ENCODE measurements around the gene UQCRQ.

The UQCRQ gene

GRCh38 chr5:132866342-132867045 is at the start of gene UQCRQ, which contains the start of gene GDF9:
Gene UQCRQ (plus strand): TSS chr5:132866642. CDS start chr5:132866882, 240 bp downstream.
Gene GDF9 (minus strand): TSS chr5:132866469. CDS start chr5:132864533, 1,936 bp downstream.
- peaks cover 15 to 25% of the 10 kb centered on the region in 2 donors for H3K36me3 ChIP-seq (ENCODE audit: control insufficient read depth in 1 of 2, insufficient read depth in 2 of 2, low read length in 2 of 2)
- no peaks in the 10 kb centered on the region for H3K27me3 ChIP-seq (ENCODE audit: control insufficient read depth in 1 of 2, insufficient read depth in 2 of 2, low read length in 2 of 2)
- peak within 1 kb of the TSS; percentile 98 to 100 for H3K9ac ChIP-seq (ENCODE audit: low read depth in 1 of 2, low read length in 2 of 2)
- H3K27ac ChIP-seq (ENCODE audit: low read depth, low read length) = peak within 1 kb of the TSS; percentile 93
- H3K9me3 ChIP-seq (ENCODE audit: control insufficient read depth in 1 of 2, low read length in 2 of 2) = no peaks in the 10 kb centered on the region
- peak within 1 kb of the TSS; percentile 90 to 94 for H3K4me3 ChIP-seq (ENCODE audit: low read depth in 1 of 2, low read length in 2 of 2)
- H3K4me1 ChIP-seq (ENCODE audit: control insufficient read depth in 1 of 2, insufficient read depth in 2 of 2, low read length in 2 of 2) = peaks cover 17 to 19% of the 10 kb centered on the region in 2 donors

GRCh38 chr5:132817011-132817410 is 49.4 kb upstream of the UQCRQ start:
- peaks cover 0 to 5% of the 10 kb centered on the region in 2 donors for H3K27me3 ChIP-seq (ENCODE audit: control insufficient read depth in 1 of 2, insufficient read depth in 2 of 2, low read length in 2 of 2)
- H3K9ac ChIP-seq (ENCODE audit: low read depth in 1 of 2, low read length in 2 of 2) = no peak overlapping the region

DNA sequence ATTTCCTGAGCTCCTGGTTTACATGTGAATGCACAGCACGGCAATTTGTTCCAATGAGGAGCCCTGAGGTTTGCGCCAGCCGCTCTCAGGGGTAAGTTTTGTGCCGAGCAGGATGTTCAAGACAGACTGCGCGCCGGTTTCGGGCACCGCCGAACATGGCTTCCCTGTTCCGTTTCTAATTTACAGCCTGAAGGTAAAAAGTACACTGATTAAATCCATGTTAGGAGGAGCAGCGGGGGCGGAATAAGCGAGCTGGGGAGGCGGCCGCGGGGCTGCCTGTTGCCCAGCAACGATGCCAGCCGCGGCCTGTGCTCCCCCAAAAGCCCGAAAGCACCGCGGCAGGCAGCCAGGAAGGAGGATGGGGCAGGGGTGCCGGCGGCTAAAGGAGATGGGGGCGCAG is 47.0 kb upstream of the UQCRQ start:
- Histone ChIP-seq H3K4me1 (ENCODE audit: control insufficient read depth in 1 of 2, insufficient read depth in 2 of 2, low read length in 2 of 2) (peaks cover 12 to 41% of the 10 kb centered on the region in 2 donors), H3K36me3 (ENCODE audit: control insufficient read depth in 1 of 2, insufficient read depth in 2 of 2, low read length in 2 of 2) (peaks cover 0 to 8% of the 10 kb centered on the region in 2 donors), H3K9ac (ENCODE audit: low read depth in 1 of 2, low read length in 2 of 2) (peak overlapping the region; percentile 43 to 67), H3K9me3 (ENCODE audit: control insufficient read depth in 1 of 2, low read length in 2 of 2) (no peaks in the 10 kb centered on the region), H3K27ac (ENCODE audit: low read depth, low read length) (peak overlapping the region; percentile 76), H3K4me3 (ENCODE audit: low read depth in 1 of 2, low read length in 2 of 2) (peak overlapping the region; percentile 34 to 58), H3K27me3 (ENCODE audit: control insufficient read depth in 1 of 2, insufficient read depth in 2 of 2, low read length in 2 of 2) (no peaks in the 10 kb centered on the region)

More at GRCh38 chr5:132817011-132817410, 49.4 kb upstream of the UQCRQ start:
- Histone ChIP-seq H3K9me3 (ENCODE audit: control insufficient read depth in 1 of 2, low read length in 2 of 2) (no peaks in the 10 kb centered on the region), H3K4me1 (ENCODE audit: control insufficient read depth in 1 of 2, insufficient read depth in 2 of 2, low read length in 2 of 2) (peaks cover 12 to 49% of the 10 kb centered on the region in 2 donors), H3K36me3 (ENCODE audit: control insufficient read depth in 1 of 2, insufficient read depth in 2 of 2, low read length in 2 of 2) (no peaks in the 10 kb centered on the region), H3K4me3 (ENCODE audit: low read depth in 1 of 2, low read length in 2 of 2) (no peak overlapping the region), H3K27ac (ENCODE audit: low read depth, low read length) (no peak overlapping the region)

DNA sequence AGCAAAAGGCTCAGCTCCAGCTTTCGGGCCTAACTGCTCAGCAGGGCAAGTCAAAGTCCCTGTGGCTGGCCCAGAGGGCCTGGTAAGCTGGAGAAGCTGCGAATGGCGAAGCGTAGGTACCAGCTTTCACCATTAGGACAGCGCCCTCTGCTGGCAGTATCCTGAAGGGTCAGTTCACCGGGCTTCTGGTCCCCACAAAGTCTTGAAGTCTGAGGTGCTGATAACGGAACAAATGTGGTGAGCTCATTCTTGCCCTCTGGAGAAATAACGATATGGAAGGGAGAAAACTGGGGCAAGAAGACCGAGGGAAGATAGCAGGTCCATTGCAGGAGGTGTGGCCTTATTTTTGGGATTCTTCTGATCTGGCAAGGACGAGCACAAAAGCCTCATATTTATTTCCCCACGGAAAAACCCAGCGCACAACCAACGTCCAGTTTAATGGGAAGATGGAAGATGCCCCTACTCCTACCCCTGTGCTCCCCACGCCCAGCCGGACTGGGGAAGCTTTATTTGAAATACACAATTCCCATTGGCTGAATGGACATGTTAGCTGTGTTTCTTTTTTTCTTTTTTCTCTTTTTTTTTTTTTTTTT is 46.2 kb upstream of the UQCRQ start:
- H3K36me3 ChIP-seq (ENCODE audit: control insufficient read depth in 1 of 2, insufficient read depth in 2 of 2, low read length in 2 of 2) = peaks cover 4 to 8% of the 10 kb centered on the region in 2 donors
- peaks cover 12 to 35% of the 10 kb centered on the region in 2 donors for H3K4me1 ChIP-seq (ENCODE audit: control insufficient read depth in 1 of 2, insufficient read depth in 2 of 2, low read length in 2 of 2)
- H3K9ac ChIP-seq (ENCODE audit: low read depth in 1 of 2, low read length in 2 of 2) = peak overlapping the region in 1 of 2 donors; percentile 67
- H3K27me3 ChIP-seq (ENCODE audit: control insufficient read depth in 1 of 2, insufficient read depth in 2 of 2, low read length in 2 of 2) = no peaks in the 10 kb centered on the region
- no peak overlapping the region for H3K27ac ChIP-seq (ENCODE audit: low read depth, low read length)
- H3K9me3 ChIP-seq (ENCODE audit: control insufficient read depth in 1 of 2, low read length in 2 of 2) = no peaks in the 10 kb centered on the region
- H3K4me3 ChIP-seq (ENCODE audit: low read depth in 1 of 2, low read length in 2 of 2) = peak overlapping the region; percentile 34 to 58

DNA sequence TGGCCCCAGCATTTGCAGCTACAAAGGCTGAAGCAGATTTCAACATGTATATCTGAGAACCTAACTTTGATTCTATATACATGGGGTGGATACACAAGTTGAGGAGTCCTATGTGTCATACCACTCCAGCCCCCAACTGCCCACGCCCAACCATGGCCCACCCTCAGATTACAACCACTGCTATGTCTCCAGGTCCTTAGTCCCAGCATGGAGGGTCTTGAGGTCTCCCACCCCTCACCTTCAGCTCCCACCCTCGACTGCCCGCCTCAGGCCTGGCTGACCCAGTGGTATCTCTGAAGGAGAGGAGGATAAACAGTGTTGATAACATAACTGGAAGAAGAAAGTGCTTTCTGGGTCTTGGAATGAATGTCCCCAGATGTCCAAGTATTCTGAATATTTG is 45.1 kb upstream of the UQCRQ start:
- no peak overlapping the region for H3K27ac ChIP-seq (ENCODE audit: low read depth, low read length)
- no peaks in the 10 kb centered on the region for H3K27me3 ChIP-seq (ENCODE audit: control insufficient read depth in 1 of 2, insufficient read depth in 2 of 2, low read length in 2 of 2)
- peaks cover 4 to 8% of the 10 kb centered on the region in 2 donors for H3K36me3 ChIP-seq (ENCODE audit: control insufficient read depth in 1 of 2, insufficient read depth in 2 of 2, low read length in 2 of 2)
- H3K4me1 ChIP-seq (ENCODE audit: control insufficient read depth in 1 of 2, insufficient read depth in 2 of 2, low read length in 2 of 2) = peaks cover 12 to 32% of the 10 kb centered on the region in 2 donors
- no peaks in the 10 kb centered on the region for H3K9me3 ChIP-seq (ENCODE audit: control insufficient read depth in 1 of 2, low read length in 2 of 2)
- H3K4me3 ChIP-seq (ENCODE audit: low read depth in 1 of 2, low read length in 2 of 2) = no peak overlapping the region
- no peak overlapping the region for H3K9ac ChIP-seq (ENCODE audit: low read depth in 1 of 2, low read length in 2 of 2)

DNA sequence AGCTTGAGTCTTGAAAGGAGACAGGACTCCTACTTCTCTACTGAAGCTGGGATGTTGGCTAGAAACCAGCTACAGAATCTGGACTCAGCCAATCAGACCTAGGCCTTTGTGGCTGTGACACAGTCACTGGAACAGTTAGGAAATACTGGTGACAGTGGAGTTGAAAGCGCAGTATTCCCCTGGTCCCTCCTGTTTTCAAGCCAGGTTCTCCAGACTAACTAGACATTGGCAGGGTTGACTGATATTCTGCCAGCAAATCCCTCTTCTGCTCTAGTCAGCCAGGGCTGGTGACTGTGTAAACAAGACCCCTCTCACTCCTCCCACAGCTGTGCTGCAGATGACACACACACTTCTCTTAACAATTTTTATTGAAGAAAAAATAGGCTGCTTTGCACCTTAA is 44.7 kb upstream of the UQCRQ start:
- H3K9ac ChIP-seq (ENCODE audit: low read depth in 1 of 2, low read length in 2 of 2) = no peak overlapping the region

GRCh38 chr5:132822650-132823480 is 43.6 kb upstream of the UQCRQ start:
- H3K27ac ChIP-seq (ENCODE audit: low read depth, low read length) = no peak overlapping the region
- peaks cover 7 to 17% of the 10 kb centered on the region in 2 donors for H3K4me1 ChIP-seq (ENCODE audit: control insufficient read depth in 1 of 2, insufficient read depth in 2 of 2, low read length in 2 of 2)
- peaks cover 0 to 3% of the 10 kb centered on the region in 2 donors for H3K27me3 ChIP-seq (ENCODE audit: control insufficient read depth in 1 of 2, insufficient read depth in 2 of 2, low read length in 2 of 2)
- no peak overlapping the region for H3K4me3 ChIP-seq (ENCODE audit: low read depth in 1 of 2, low read length in 2 of 2)
- H3K9me3 ChIP-seq (ENCODE audit: control insufficient read depth in 1 of 2, low read length in 2 of 2) = no peaks in the 10 kb centered on the region
- peaks cover 4 to 8% of the 10 kb centered on the region in 2 donors for H3K36me3 ChIP-seq (ENCODE audit: control insufficient read depth in 1 of 2, insufficient read depth in 2 of 2, low read length in 2 of 2)
- H3K9ac ChIP-seq (ENCODE audit: low read depth in 1 of 2, low read length in 2 of 2) = peak overlapping the region in 1 of 2 donors; percentile 32

More for the DNA sequence above, 44.7 kb upstream of the UQCRQ start:
- H3K4me3 ChIP-seq (ENCODE audit: low read depth in 1 of 2, low read length in 2 of 2) = no peak overlapping the region
- H3K27ac ChIP-seq (ENCODE audit: low read depth, low read length) = no peak overlapping the region
- peaks cover 0 to under 1% of the 10 kb centered on the region in 2 donors for H3K27me3 ChIP-seq (ENCODE audit: control insufficient read depth in 1 of 2, insufficient read depth in 2 of 2, low read length in 2 of 2)
- no peaks in the 10 kb centered on the region for H3K9me3 ChIP-seq (ENCODE audit: control insufficient read depth in 1 of 2, low read length in 2 of 2)
- peaks cover 4 to 8% of the 10 kb centered on the region in 2 donors for H3K36me3 ChIP-seq (ENCODE audit: control insufficient read depth in 1 of 2, insufficient read depth in 2 of 2, low read length in 2 of 2)
- H3K4me1 ChIP-seq (ENCODE audit: control insufficient read depth in 1 of 2, insufficient read depth in 2 of 2, low read length in 2 of 2) = peaks cover 12 to 28% of the 10 kb centered on the region in 2 donors

GRCh38 chr5:132823481-132824050 is 42.9 kb upstream of the UQCRQ start:
- H3K9ac ChIP-seq (ENCODE audit: low read depth in 1 of 2, low read length in 2 of 2) = no peak overlapping the region
- H3K27me3 ChIP-seq (ENCODE audit: control insufficient read depth in 1 of 2, insufficient read depth in 2 of 2, low read length in 2 of 2) = peaks cover 0 to 3% of the 10 kb centered on the region in 2 donors
- H3K4me1 ChIP-seq (ENCODE audit: control insufficient read depth in 1 of 2, insufficient read depth in 2 of 2, low read length in 2 of 2) = peaks cover 6 to 16% of the 10 kb centered on the region in 2 donors
- no peak overlapping the region for H3K27ac ChIP-seq (ENCODE audit: low read depth, low read length)
- H3K4me3 ChIP-seq (ENCODE audit: low read depth in 1 of 2, low read length in 2 of 2) = no peak overlapping the region
- H3K36me3 ChIP-seq (ENCODE audit: control insufficient read depth in 1 of 2, insufficient read depth in 2 of 2, low read length in 2 of 2) = peaks cover 4 to 8% of the 10 kb centered on the region in 2 donors
- no peaks in the 10 kb centered on the region for H3K9me3 ChIP-seq (ENCODE audit: control insufficient read depth in 1 of 2, low read length in 2 of 2)

DNA sequence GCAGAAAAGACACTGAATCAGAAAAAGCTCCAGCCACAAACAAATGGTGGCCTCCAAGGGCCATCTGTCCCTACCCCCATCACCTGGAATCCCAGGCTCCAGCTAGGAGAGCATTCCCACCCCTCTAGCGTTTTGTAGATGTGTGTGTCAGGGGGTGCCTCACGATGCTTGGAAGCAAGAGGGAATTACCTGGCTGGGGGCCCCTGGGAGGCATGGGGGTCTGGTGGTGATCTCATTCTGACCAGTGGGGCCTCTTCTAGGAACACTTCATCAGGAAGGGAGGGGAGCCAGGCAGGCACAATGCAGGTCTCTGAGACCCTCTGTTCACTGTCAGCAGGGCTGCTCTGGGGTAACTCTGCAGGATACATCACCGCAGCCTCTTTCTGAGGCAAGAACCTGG is 42.0 kb upstream of the UQCRQ start:
- Histone ChIP-seq H3K4me1 (ENCODE audit: control insufficient read depth in 1 of 2, insufficient read depth in 2 of 2, low read length in 2 of 2) (peaks cover 10 to 21% of the 10 kb centered on the region in 2 donors), H3K4me3 (ENCODE audit: low read depth in 1 of 2, low read length in 2 of 2) (no peak overlapping the region), H3K27ac (ENCODE audit: low read depth, low read length) (no peak overlapping the region), H3K36me3 (ENCODE audit: control insufficient read depth in 1 of 2, insufficient read depth in 2 of 2, low read length in 2 of 2) (peaks cover 4 to 8% of the 10 kb centered on the region in 2 donors), H3K9ac (ENCODE audit: low read depth in 1 of 2, low read length in 2 of 2) (no peak overlapping the region), H3K27me3 (ENCODE audit: control insufficient read depth in 1 of 2, insufficient read depth in 2 of 2, low read length in 2 of 2) (peaks cover 0 to 4% of the 10 kb centered on the region in 2 donors), H3K9me3 (ENCODE audit: control insufficient read depth in 1 of 2, low read length in 2 of 2) (no peaks in the 10 kb centered on the region)

All from duodenal mucosa (tissue), 2 donors.